ENCODE data around the gene TRAF3.

The TRAF3 gene

DNA sequence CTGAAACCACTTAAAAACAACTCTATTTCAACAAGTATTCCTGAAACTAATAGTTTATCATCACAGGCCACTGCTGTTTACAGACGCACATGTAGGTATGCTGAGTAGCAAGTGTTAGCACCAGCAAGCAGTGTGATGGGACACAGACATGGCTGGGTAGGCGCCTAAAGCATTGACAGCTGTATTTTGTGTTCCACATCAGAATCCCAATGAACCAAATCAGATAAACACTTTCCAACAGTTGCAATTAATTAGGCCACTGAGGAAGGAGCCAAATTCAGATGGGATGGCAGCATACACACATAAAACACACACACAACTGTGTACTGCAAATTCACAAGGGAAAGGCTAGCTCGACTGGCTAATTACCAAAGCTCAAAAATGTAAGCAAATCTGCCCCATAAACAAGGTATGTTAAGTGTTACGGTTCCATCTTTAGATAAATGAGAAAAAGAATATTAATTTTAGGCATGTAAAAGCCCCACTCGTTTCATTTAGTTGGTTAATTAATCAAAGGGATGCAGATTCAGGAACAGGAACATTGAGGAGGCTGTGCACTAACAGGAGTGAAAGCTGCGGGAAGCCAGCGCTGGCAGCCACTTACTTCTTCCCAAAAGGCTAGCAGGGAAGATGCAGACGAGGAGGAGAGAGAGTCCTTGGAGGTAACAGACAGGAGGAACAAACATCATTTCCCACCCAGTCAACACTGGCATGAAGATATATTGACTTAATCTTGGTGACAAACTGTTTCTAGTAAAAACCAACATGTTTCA, 178.6 kb downstream of the TRAF3 start:
- no peak for DNase-seq (ENCODE audit: low read depth)

DNA sequence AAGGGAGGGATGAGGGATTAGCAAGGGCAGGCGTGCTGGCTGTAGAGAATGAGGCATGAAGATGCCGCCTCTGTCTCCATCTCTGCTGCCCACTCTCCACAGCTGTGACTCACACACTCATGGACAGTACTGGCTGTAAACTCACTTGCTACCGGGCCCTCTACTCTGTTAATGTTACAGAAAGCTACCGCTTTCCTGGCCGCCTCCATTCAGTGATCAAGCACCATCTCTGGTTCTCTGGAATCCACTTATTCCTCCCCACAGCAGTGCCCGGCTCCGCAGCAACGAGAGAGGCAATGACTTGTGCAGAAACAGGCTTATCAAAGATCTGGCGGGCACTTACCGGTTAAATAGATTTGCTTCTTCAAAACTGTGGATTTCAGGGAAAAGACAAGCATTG, 180.0 kb downstream of the TRAF3 start:
- peak; percentile 20 for DNase-seq (ENCODE audit: low read depth)

DNA sequence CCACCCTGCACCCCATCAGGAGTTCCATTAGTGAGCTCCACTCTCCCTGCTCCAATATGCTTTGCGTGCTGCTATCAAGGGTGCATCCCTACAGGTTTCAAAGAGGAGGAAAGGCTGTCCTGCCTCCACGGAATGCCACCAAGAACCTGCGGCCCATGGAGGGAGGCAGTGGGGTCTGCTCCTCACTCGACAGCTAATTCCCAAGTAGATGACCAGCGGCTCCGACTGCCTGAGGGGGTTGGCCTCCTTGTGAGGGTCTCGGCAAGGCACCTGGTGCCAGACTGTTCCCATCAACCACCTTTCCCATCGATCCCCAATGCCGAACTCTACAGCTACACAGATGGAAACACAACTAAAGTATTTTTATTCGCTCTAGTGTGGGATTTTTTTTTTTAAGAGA, 181.2 kb downstream of the TRAF3 start:
- no peak for DNase-seq (ENCODE audit: low read depth)
